Measurements from ENCODE around the gene MRPS11. TPM values are rescaled to one million over a fixed set of nuclear protein-coding genes. Genes with fewer than 3 reads are reported as not detected.

The MRPS11 gene
- total RNA-seq, 1 donor from 2014 or later, result 15.8 TPM

DNA sequence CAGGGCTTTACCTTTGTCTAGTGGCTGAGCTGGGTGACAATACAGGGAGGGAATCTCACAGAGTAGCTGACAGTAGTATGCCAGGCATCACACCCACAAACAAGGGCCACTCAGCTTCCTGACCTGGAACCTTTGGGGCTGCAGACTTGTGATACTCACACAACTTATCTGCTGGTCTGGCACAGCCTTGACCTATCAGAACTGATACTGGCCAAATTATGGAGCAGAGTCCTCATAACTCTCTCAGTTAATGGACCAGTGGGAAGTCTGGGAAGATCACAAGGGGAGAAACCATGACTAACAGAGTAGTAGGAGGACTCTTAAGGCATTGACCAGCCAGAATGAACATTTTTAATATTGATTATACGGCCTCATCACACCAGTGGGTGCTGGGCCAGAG is 19.8 kb upstream of the MRPS11 start:
- Mint-ChIP-seq H3K9me3 (peaks cover 5% of the 10 kb centered on the region), H3K27me3 (ENCODE audit: insufficient read depth, low read depth) (no peaks in the 10 kb centered on the region), H3K36me3 (no peaks in the 10 kb centered on the region), H3K4me3 (no peak overlapping the region), H3K4me1 (peaks cover 3% of the 10 kb centered on the region), H3K27ac (no peak overlapping the region)
- no peak overlapping the region for H3K4me2 ChIP-seq
- DNase-seq (ENCODE audit: low spot score), result no peak
- no peak overlapping the region for H3K27ac ChIP-seq
- no peak overlapping the region for H3K9ac ChIP-seq
- H3K4me3 ChIP-seq, result no peak overlapping the region
- no peak overlapping the region for H2AFZ ChIP-seq (replicated peaks)
- peaks cover 14% of the 10 kb centered on the region for H3K27me3 ChIP-seq
- TF ChIP-seq EZH2 (IDR thresholded peaks at IDR 0.05) (no peak), EZH2phosphoT487 (IDR thresholded peaks at IDR 0.05) (no peak)
- TF ChIP-seq, protein P1, sequence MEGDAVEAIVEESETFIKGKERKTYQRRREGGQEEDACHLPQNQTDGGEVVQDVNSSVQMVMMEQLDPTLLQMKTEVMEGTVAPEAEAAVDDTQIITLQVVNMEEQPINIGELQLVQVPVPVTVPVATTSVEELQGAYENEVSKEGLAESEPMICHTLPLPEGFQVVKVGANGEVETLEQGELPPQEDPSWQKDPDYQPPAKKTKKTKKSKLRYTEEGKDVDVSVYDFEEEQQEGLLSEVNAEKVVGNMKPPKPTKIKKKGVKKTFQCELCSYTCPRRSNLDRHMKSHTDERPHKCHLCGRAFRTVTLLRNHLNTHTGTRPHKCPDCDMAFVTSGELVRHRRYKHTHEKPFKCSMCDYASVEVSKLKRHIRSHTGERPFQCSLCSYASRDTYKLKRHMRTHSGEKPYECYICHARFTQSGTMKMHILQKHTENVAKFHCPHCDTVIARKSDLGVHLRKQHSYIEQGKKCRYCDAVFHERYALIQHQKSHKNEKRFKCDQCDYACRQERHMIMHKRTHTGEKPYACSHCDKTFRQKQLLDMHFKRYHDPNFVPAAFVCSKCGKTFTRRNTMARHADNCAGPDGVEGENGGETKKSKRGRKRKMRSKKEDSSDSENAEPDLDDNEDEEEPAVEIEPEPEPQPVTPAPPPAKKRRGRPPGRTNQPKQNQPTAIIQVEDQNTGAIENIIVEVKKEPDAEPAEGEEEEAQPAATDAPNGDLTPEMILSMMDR (IDR thresholded peaks at IDR 0.05), result no peak
- H3K36me3 ChIP-seq, result no peaks in the 10 kb centered on the region
- H3F3A ChIP-seq (ENCODE audit: low read depth), result no peaks in the 10 kb centered on the region
- H3K9me3 ChIP-seq (ENCODE audit: low read depth), result peaks cover 14% of the 10 kb centered on the region
- no peaks in the 10 kb centered on the region for H4K20me1 ChIP-seq (ENCODE audit: low read depth)
- no peaks in the 10 kb centered on the region for H3K79me2 ChIP-seq (ENCODE audit: low read depth)
- no peaks in the 10 kb centered on the region for H3K4me1 ChIP-seq

DNA sequence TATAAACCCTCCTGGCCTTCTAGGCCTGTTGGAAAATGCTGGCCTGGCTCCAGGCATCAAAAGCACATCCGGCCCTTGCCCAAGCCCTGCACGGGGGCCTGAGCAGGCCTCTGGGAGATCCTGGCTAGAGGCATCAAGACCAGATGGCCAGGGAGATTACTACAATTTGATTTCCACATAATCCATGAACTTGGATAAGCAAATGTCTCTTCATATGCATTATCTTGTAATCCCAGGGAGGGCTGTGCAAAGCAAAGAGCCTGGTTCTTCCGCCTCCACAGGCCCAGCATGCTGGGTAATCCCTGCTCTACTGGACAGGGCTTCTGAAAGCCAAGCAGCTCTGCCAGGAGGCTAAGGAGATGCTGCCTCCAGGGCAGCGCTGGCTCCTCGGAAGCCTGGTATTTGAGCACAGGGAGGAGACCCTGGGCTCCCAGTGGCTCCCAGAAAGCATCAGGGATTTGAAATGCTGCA is 18.5 kb upstream of the MRPS11 start:
- Histone ChIP-seq H3K9ac (no peak overlapping the region), H3K4me1 (no peaks in the 10 kb centered on the region), H3K79me2 (ENCODE audit: low read depth) (no peaks in the 10 kb centered on the region), H3K27ac (no peak overlapping the region), H4K20me1 (ENCODE audit: low read depth) (no peaks in the 10 kb centered on the region), H3K36me3 (no peaks in the 10 kb centered on the region), H2AFZ (replicated peaks) (no peak overlapping the region), H3K9me3 (ENCODE audit: low read depth) (peaks cover 8% of the 10 kb centered on the region), H3K4me3 (no peak overlapping the region), H3K27me3 (peaks cover 14% of the 10 kb centered on the region), H3F3A (ENCODE audit: low read depth) (no peaks in the 10 kb centered on the region), H3K4me2 (no peak overlapping the region)
- Mint-ChIP-seq H3K27ac (no peak overlapping the region), H3K4me3 (no peak overlapping the region), H3K4me1 (peaks cover 3% of the 10 kb centered on the region), H3K36me3 (no peaks in the 10 kb centered on the region), H3K27me3 (ENCODE audit: insufficient read depth, low read depth) (no peaks in the 10 kb centered on the region), H3K9me3 (no peaks in the 10 kb centered on the region)
- DNase-seq (ENCODE audit: low spot score), result no peak
- no peak for TF ChIP-seq EZH2 (IDR thresholded peaks at IDR 0.05)
- TF ChIP-seq, protein P1 (IDR thresholded peaks at IDR 0.05), result no peak
- TF ChIP-seq EZH2phosphoT487 (IDR thresholded peaks at IDR 0.05), result no peak

DNA sequence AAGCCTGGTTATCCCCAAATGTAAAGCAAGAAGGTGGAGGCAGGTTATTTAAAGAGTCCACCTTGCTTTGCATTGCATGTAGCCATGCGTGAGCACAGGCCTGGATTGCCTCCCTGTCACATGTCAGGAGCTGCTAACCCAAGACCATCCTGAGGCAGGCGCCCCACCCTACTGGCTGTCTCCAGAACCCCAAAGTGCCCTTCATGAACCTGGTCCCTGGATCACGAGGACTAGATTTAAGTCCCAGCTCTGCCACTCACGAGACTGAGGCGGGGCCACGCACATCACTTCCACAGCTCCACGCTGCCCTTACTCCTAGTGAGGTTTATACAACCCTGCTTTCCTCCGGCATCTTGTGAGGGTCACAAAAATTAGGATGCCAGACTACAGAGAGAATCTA is 17.9 kb upstream of the MRPS11 start:
- H3K27ac Mint-ChIP-seq, result no peak overlapping the region
- H3K36me3 Mint-ChIP-seq, result no peaks in the 10 kb centered on the region
- H3K79me2 ChIP-seq (ENCODE audit: low read depth), result no peaks in the 10 kb centered on the region

More for the DNA sequence above, 17.9 kb upstream of the MRPS11 start:
- H3K27me3 Mint-ChIP-seq (ENCODE audit: insufficient read depth, low read depth), result no peaks in the 10 kb centered on the region
- H4K20me1 ChIP-seq (ENCODE audit: low read depth), result no peaks in the 10 kb centered on the region
- no peak overlapping the region for H3K4me3 Mint-ChIP-seq
- no peaks in the 10 kb centered on the region for H3K4me1 ChIP-seq
- peaks cover 14% of the 10 kb centered on the region for H3K27me3 ChIP-seq
- H3K36me3 ChIP-seq, result no peaks in the 10 kb centered on the region
- no peak overlapping the region for H3K27ac ChIP-seq
- H3K9me3 ChIP-seq (ENCODE audit: low read depth), result peaks cover 2% of the 10 kb centered on the region
- no peak for DNase-seq (ENCODE audit: low spot score)
- no peak overlapping the region for H2AFZ ChIP-seq (replicated peaks)
- TF ChIP-seq EZH2 (IDR thresholded peaks at IDR 0.05) (no peak), EZH2phosphoT487 (IDR thresholded peaks at IDR 0.05) (no peak)
- TF ChIP-seq, protein P1 (IDR thresholded peaks at IDR 0.05), result no peak
- no peaks in the 10 kb centered on the region for H3K9me3 Mint-ChIP-seq
- H3F3A ChIP-seq (ENCODE audit: low read depth), result no peaks in the 10 kb centered on the region
- peaks cover 3% of the 10 kb centered on the region for H3K4me1 Mint-ChIP-seq
- no peak overlapping the region for H3K4me2 ChIP-seq
- H3K4me3 ChIP-seq, result no peak overlapping the region
- no peak overlapping the region for H3K9ac ChIP-seq
